Cerebellar cortex (tissue), 1 donor: ENCODE data around the gene SPZ1.
A peak's percentile ranks its signal among the peaks of the same experiment; 100 is the strongest.
"Not testable (repeated sequence)": the region's sequence is repeated elsewhere in the genome, so short reads cannot be mapped to it uniquely, and the experiment has no call there.

Experiments used
- DNase-seq: peaks from one replicate; pipeline ENCODE4 v3.0.0-alpha.2; 2015; ENCODE audit warnings: low spot score

Gene SPZ1

GRCh38 chr5:80339116-80339515, 19.3 kb downstream of the SPZ1 start:
- DNase-seq = no peak

GRCh38 chr5:80341016-80341775, 21.4 kb downstream of the SPZ1 start:
- no peak for DNase-seq

- DNase-seq = no peak
Measured at GRCh38 chr5:80343067-80343466, 23.3 kb downstream of the SPZ1 start.

GRCh38 chr5:80346055-80346454, 26.3 kb downstream of the SPZ1 start:
- peak; percentile 41 for DNase-seq

- DNase-seq = no peak
Measured at GRCh38 chr5:80348171-80348570, 28.4 kb downstream of the SPZ1 start.

- DNase-seq = not testable (repeated sequence)
Measured at GRCh38 chr5:80351019-80351418, 31.2 kb downstream of the SPZ1 start.

GRCh38 chr5:80355686-80356085, 35.9 kb downstream of the SPZ1 start:
- DNase-seq = no peak

- DNase-seq = no peak
Measured at GRCh38 chr5:80357671-80358070, 37.9 kb downstream of the SPZ1 start.

- DNase-seq = no peak
Measured at GRCh38 chr5:80360914-80361444, 41.2 kb downstream of the SPZ1 start.

GRCh38 chr5:80364892-80365291, 45.1 kb downstream of the SPZ1 start:
- no peak for DNase-seq

- no peak for DNase-seq
Measured at GRCh38 chr5:80368661-80369480, 49.1 kb downstream of the SPZ1 start.

- no peak for DNase-seq
Measured at GRCh38 chr5:80369521-80369920, 49.7 kb downstream of the SPZ1 start.

- no peak for DNase-seq
Measured at GRCh38 chr5:80370390-80370789, 50.6 kb downstream of the SPZ1 start.
